ENCODE data around the gene RSU1.

RSU1 gene

DNA sequence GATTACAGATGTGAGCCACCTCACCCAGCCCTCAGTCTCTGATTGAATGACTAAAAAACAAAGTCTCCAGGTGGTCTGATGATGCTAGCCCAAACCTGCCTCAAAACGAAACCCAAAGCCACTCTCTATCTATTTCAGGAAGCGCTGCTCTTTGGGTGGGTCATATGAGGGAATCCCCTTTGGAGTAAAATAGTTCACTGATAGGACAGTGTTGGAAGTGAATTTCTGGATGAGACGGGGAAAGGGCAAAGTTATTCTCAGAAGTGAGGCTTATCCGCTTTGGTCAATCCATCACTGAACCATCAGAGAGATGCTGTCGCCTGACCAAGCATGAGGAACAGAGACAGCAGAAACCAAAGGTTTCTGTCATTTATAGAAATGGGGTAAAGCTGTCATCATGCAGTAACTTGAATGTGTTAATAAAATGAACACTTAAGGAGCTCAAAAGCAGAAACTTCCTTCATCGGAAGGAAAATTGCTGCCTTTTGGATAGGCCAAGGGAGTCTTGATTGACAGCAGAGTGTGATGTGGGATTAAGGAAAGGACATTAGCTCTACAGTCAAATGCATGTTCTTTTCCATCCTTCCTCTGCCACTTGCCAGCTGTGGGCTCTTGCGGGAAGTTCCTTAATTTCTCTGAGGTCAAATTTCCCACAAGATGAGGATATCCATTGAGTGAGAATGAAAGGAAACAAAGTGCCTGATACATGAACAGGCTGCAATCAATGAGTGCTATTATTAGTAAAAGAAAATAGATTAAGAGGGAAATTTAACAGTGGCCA, 230.7 kb downstream of the RSU1 start:
- Histone ChIP-seq H3K27ac (ENCODE audit: low read length) (peak overlapping the region; percentile 53), H4K20me1 (ENCODE audit: insufficient read depth, low read length) (no peaks in the 10 kb centered on the region), H3K9me3 (ENCODE audit: insufficient read depth, low read length) (no peaks in the 10 kb centered on the region), H2AFZ (ENCODE audit: low read depth, low read length) (no peak overlapping the region; the same call in 1 of the 2 replicates), H3K4me2 (ENCODE audit: low read length) (peak overlapping the region; percentile 88), H3K79me2 (ENCODE audit: low read length) (no peaks in the 10 kb centered on the region), H3K4me1 (ENCODE audit: low read length) (peaks cover 29% of the 10 kb centered on the region), H3K4me3 (ENCODE audit: low read length) (peak overlapping the region; percentile 72), H3K9ac (ENCODE audit: low read length) (peak overlapping the region; percentile 37; the same call in 1 of the 2 replicates), H3K36me3 (replicated peaks; ENCODE audit: low read depth, low read length) (no peaks in the 10 kb centered on the region), H3K27me3 (ENCODE audit: low read depth, low read length) (no peaks in the 10 kb centered on the region)
- TF ChIP-seq, protein P1, sequence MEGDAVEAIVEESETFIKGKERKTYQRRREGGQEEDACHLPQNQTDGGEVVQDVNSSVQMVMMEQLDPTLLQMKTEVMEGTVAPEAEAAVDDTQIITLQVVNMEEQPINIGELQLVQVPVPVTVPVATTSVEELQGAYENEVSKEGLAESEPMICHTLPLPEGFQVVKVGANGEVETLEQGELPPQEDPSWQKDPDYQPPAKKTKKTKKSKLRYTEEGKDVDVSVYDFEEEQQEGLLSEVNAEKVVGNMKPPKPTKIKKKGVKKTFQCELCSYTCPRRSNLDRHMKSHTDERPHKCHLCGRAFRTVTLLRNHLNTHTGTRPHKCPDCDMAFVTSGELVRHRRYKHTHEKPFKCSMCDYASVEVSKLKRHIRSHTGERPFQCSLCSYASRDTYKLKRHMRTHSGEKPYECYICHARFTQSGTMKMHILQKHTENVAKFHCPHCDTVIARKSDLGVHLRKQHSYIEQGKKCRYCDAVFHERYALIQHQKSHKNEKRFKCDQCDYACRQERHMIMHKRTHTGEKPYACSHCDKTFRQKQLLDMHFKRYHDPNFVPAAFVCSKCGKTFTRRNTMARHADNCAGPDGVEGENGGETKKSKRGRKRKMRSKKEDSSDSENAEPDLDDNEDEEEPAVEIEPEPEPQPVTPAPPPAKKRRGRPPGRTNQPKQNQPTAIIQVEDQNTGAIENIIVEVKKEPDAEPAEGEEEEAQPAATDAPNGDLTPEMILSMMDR (IDR thresholded peaks at IDR 0.05; ENCODE audit: low read depth, low read length), result no peak
- TF ChIP-seq EZH2phosphoT487 (IDR thresholded peaks at IDR 0.05; ENCODE audit: low read depth), result no peak

DNA sequence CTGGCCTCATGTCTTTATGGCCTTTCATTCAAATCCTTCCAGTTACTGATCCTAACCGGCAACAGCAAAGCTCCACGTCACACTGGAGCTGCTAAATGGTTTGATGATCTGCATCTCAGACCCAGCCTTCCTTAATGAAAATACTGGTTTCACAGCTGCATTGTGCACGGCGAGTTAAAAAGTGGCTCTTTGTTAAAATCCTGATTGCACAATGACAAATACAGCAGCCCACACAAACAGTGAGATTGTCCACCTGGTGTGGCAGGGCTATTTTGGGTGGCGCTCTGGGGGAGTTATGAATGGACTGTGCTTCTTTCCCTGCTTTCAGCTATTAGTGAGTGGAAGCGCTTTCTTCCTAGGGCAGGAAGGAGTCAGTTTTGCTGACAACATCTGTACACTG, 232.1 kb downstream of the RSU1 start:
- Histone ChIP-seq H3K9ac (ENCODE audit: low read length) (no peak overlapping the region), H3K79me2 (ENCODE audit: low read length) (no peaks in the 10 kb centered on the region), H3K9me3 (ENCODE audit: insufficient read depth, low read length) (no peaks in the 10 kb centered on the region), H3K36me3 (replicated peaks; ENCODE audit: low read depth, low read length) (no peaks in the 10 kb centered on the region), H3K27me3 (ENCODE audit: low read depth, low read length) (no peaks in the 10 kb centered on the region), H3K4me2 (ENCODE audit: low read length) (no peak overlapping the region), H3K4me1 (ENCODE audit: low read length) (peaks cover 35% of the 10 kb centered on the region), H3K27ac (ENCODE audit: low read length) (no peak overlapping the region), H3K4me3 (ENCODE audit: low read length) (no peak overlapping the region), H4K20me1 (ENCODE audit: insufficient read depth, low read length) (no peaks in the 10 kb centered on the region), H2AFZ (ENCODE audit: low read depth, low read length) (no peak overlapping the region)
- TF ChIP-seq, protein P1 (IDR thresholded peaks at IDR 0.05; ENCODE audit: low read depth, low read length), result no peak
- TF ChIP-seq EZH2phosphoT487 (IDR thresholded peaks at IDR 0.05; ENCODE audit: low read depth), result no peak

DNA sequence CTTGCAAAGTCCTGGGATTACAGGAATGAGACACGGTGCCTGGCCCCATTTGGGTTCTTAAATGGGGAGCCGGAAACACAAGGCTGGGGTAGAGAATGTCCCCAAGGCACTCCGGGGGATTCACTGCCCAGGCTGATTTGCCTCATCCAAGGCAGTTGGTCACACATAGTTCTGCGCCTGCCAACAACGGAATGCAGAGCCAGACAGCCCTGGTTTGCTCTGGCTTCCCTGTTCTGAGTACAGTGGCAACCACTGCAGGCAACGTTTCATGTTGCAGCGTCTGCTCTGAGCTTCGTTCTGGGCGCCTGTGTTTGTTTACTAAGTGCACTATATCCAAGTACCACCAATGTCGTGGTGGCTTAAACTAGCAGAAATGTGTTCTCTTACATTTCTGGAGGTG, 233.8 kb downstream of the RSU1 start:
- Histone ChIP-seq H3K79me2 (ENCODE audit: low read length) (no peaks in the 10 kb centered on the region), H3K4me3 (ENCODE audit: low read length) (no peak overlapping the region), H3K4me1 (ENCODE audit: low read length) (peaks cover 31% of the 10 kb centered on the region), H4K20me1 (ENCODE audit: insufficient read depth, low read length) (no peaks in the 10 kb centered on the region), H3K27me3 (ENCODE audit: low read depth, low read length) (0 out of 2 replicates have a peak, but pooled peaks cover 4% of the 10 kb centered on the region), H3K36me3 (replicated peaks; ENCODE audit: low read depth, low read length) (no peaks in the 10 kb centered on the region), H3K9me3 (ENCODE audit: insufficient read depth, low read length) (no peaks in the 10 kb centered on the region), H3K4me2 (ENCODE audit: low read length) (no peak overlapping the region), H3K9ac (ENCODE audit: low read length) (no peak overlapping the region), H3K27ac (ENCODE audit: low read length) (no peak overlapping the region), H2AFZ (ENCODE audit: low read depth, low read length) (no peak overlapping the region)
- TF ChIP-seq, protein P1 (IDR thresholded peaks at IDR 0.05; ENCODE audit: low read depth, low read length), result no peak
- no peak for TF ChIP-seq EZH2phosphoT487 (IDR thresholded peaks at IDR 0.05; ENCODE audit: low read depth)

DNA sequence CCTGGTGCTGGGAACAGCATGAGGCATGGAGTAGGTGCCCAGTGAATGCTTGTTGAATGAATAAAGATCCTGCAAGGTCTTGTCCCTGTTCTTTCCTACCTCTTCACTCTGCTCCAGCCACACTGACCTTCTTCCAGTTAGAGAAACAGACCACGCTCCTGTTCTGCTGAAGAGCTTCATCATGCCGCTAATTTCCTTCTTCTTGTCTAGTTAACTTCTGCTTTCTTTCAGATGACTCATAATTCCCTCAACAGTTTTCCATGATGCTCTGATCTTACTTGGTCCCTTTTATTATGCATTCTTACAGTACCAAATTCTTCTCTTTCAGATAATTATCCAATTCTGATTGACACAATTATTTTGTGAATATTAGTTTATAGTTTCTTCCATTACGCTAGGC, 236.0 kb downstream of the RSU1 start:
- H3K4me1 ChIP-seq (ENCODE audit: low read length), result peaks cover 22% of the 10 kb centered on the region
- 0 out of 2 replicates have a peak, but pooled peaks cover 4% of the 10 kb centered on the region for H3K27me3 ChIP-seq (ENCODE audit: low read depth, low read length)
- H2AFZ ChIP-seq (ENCODE audit: low read depth, low read length), result no peak overlapping the region
- no peak for TF ChIP-seq EZH2phosphoT487 (IDR thresholded peaks at IDR 0.05; ENCODE audit: low read depth)
- TF ChIP-seq, protein P1 (IDR thresholded peaks at IDR 0.05; ENCODE audit: low read depth, low read length), result no peak
- H3K36me3 ChIP-seq (replicated peaks; ENCODE audit: low read depth, low read length), result no peaks in the 10 kb centered on the region
- H3K9ac ChIP-seq (ENCODE audit: low read length), result no peak overlapping the region
- H3K4me2 ChIP-seq (ENCODE audit: low read length), result no peak overlapping the region; the same call in 1 of the 2 replicates
- H3K79me2 ChIP-seq (ENCODE audit: low read length), result no peaks in the 10 kb centered on the region
- H3K4me3 ChIP-seq (ENCODE audit: low read length), result no peak overlapping the region
- no peaks in the 10 kb centered on the region for H4K20me1 ChIP-seq (ENCODE audit: insufficient read depth, low read length)
- H3K9me3 ChIP-seq (ENCODE audit: insufficient read depth, low read length), result no peaks in the 10 kb centered on the region
- no peak overlapping the region for H3K27ac ChIP-seq (ENCODE audit: low read length)
